Stimulated activated CD4-positive, alpha-beta T cell treated with anti-CD3 and anti-CD28 coated beads, TNF-alpha, amount 100 ng/mL, for 24 hours (primary cell): ENCODE data around the gene FPGS.

Source experiments
- DNase-seq, 3 experiments: peaks; one replicate each; pipeline ENCODE4 v3.0.0-alpha.2; 2020; ENCODE audit warnings: low read depth in 3 of 3

Gene FPGS

GRCh38 chr9:127789179-127789578 is 13.5 kb upstream of the FPGS start:
- no peak for DNase-seq

GRCh38 chr9:127790094-127790855 is 12.4 kb upstream of the FPGS start:
- DNase-seq = no peak

- DNase-seq = no peak
Measured at GRCh38 chr9:127791085-127791484, 11.6 kb upstream of the FPGS start.

GRCh38 chr9:127792417-127793031 is 10.2 kb upstream of the FPGS start:
- DNase-seq = no peak

GRCh38 chr9:127793093-127793708 is 9.5 kb upstream of the FPGS start:
- no peak for DNase-seq

GRCh38 chr9:127794001-127794791 is 8.5 kb upstream of the FPGS start:
- no peak for DNase-seq

GRCh38 chr9:127796225-127796813 is 6.4 kb upstream of the FPGS start:
- no peak for DNase-seq

- no peak for DNase-seq
Measured at GRCh38 chr9:127796852-127797370, 5.8 kb upstream of the FPGS start.

- DNase-seq = no peak
Measured at GRCh38 chr9:127801955-127802575, 617 bp upstream of the FPGS start.

- no peak for DNase-seq
Measured at GRCh38 chr9:127803507-127804352, 1.0 kb downstream of the FPGS start.

GRCh38 chr9:127805620-127806019 is 2.9 kb downstream of the FPGS start:
- peak in 1 of 3 experiments; percentile 42 for DNase-seq

- no peak for DNase-seq
Measured at GRCh38 chr9:127806871-127807270, 4.2 kb downstream of the FPGS start.

- DNase-seq = no peak
Measured at GRCh38 chr9:127808347-127809001, 5.8 kb downstream of the FPGS start.

GRCh38 chr9:127809002-127809539 is 6.4 kb downstream of the FPGS start:
- DNase-seq = no peak

- no peak for DNase-seq
Measured at GRCh38 chr9:127809540-127810377, 7.1 kb downstream of the FPGS start.

- no peak for DNase-seq
Measured at GRCh38 chr9:127810378-127811187, 7.9 kb downstream of the FPGS start.

- no peak for DNase-seq
Measured at GRCh38 chr9:127812011-127812410, 9.3 kb downstream of the FPGS start.
